NCI-H510A treated with DMSO at 0.1 percent for 48 hours (cell line): ENCODE data around the gene TMEM271.

Experiments
- DNase-seq: peaks from one replicate; lab custom pipeline; 2025; lab: John Stamatoyannopoulos, UW

Gene TMEM271

DNA sequence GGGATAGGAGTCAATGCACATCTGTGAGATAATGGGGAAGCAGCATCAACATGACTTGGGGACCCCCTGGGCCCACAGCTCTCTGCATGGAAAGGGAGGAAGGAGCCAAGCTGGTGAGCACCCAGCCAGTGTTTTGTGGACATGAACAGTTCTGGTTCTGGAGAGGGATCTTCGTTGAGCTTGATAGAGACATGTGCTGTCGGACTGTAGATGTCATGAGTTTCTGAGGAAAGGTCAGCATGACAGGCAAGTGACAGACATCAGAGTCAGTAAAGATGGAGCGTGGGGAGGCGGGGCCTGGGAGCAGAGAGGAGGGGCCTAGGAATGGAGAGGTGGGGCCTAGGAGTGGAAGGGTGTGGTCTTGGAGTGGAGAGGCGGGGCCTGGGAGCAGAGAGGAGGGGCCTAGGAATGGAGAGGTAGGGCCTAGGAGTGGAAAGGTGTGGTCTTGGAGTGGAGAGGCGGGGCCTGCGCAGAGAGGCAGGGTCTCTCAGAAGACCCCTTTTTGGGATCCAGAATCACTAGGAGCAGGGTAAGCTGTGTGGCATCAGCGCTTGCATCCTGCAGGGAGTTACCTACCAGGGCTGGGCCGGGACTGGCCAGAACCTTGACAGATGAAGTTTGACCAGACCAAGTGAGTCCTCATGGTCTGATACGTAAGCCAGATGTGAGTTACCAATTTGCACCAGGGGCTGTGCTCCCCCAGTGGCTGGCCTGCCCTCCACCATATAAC is 43.3 kb downstream of the TMEM271 start:
- DNase-seq = no peak

DNA sequence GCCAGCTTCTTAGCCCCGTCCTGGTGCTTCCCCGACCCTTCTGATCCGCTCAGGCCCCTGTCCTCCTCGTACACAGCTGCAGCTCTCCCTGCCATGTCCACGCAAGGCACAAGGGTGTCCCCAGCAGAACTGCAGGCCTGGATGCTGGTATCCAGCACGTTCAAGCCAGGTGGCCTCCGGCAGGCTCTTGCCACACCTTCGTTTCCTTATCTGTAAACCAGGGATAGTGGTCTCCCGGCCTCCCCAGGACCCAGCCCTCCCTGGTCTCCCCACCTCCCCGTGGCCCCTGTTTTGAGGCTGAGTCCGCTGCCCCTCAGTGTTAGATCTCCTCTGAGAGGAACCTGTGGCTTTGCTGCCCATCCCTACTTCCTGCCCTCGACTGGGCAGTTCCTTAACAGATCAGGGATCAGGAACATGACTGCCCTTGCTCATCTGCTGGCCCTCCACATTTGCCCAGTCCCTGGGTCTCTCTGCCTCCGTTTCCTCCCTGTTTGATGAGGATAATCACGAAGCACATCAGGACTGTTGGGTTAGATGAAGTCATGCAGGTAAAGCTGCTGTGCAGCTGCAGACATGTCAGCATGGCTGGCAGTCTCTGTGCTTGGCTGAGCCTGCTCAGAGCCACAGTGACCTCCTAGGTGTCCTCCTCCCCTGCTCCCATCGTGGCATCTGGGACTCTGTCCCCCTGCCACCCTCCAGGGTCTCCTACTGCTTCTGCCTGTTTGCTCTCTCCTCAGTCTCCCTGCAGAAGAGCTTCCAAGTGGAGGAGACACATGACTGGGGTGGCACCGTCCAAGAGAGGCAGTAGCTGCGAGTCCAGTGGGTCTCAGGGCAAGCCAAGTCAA is 44.2 kb downstream of the TMEM271 start:
- DNase-seq = no peak

- no peak for DNase-seq
Observed at GRCh38 chr4:531076-531475, 45.0 kb downstream of the TMEM271 start.

DNA sequence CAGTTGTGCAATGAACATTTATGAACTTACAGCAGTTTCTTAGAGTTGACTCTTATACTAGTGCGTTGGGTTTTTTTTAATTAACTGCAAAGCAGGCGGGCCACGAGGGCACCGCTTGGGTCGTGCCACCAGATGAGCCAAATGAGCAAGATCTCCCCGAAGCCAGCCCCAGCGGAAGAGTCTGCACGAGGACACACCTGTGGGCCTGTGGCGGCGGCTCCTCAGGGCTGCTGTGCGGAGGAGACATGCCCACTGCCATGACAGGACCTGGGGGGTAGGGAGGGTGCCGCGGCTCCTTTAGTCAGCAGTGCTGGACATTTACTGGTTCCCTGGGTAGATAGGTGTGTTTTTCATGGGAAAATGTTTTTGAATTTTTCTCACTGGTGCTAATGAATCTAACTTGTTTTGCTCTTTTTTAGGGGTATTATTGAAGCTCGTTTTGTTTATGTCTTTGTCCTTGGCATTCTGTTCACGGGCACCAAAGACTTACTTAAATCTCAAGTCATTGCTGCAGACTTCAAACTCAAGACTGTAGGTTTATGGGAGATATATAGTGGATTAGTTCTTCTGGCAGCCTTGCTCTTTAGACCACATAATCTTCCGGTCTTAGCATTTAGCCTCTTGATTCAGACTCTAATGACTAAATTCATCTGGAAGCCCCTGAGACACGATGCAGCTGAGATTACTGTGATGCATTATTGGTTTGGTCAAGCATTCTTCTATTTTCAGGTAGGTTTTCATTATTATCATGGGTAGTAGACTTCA is 45.9 kb downstream of the TMEM271 start:
- no peak for DNase-seq

- no peak for DNase-seq
Observed at GRCh38 chr4:529563-529962, 46.5 kb downstream of the TMEM271 start.

GRCh38 chr4:528835-529234 is 47.3 kb downstream of the TMEM271 start:
- DNase-seq = no peak

- DNase-seq = no peak
Observed at GRCh38 chr4:528296-528695, 47.8 kb downstream of the TMEM271 start.

DNA sequence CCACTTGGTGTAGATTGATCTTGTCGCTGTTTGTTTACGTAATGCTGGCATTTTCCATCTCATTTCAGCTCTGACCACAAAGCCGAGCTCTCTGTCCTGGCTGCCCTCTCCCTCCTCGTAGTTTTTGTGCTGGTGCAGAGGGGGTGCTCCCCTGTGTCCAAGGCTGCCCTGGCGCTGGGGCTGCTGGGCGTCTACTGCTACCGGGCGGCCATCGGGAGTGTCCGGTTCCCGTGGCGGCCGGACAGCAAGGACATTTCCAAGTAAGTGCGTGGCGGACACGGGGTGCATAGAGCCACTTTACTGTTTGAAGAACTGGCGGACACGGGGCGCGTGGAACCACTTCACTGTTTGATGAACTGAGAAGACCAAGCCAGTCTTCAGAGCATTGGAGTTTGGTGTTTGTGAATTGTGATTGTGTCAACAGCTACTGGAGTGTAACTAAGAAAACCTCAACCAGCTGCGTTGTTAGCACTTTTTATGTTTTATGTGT is 49.1 kb downstream of the TMEM271 start:
- DNase-seq = no peak

- no peak for DNase-seq
Observed at GRCh38 chr4:526189-526909, 49.7 kb downstream of the TMEM271 start.

DNA sequence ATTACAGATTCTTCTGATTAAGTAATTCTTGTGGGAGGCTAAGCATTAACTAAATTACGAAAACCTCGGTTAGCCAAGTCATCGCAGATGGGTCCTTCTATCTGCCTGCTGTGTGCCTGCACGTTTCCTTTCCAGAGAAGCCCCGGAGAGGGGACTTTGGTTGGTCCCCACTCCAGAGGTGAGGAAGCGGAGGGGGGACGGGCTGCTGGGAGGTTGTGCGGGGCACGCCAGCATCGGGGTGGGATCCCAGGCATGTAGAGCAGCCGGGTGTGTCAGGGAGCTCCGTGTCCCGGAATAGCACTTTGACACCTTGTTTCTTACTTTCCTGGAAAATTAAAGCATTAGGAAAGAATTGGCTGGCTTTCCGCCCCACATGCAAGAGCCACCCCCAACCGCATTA is 50.4 kb downstream of the TMEM271 start:
- DNase-seq = no peak

GRCh38 chr4:524196-524595 is 51.9 kb downstream of the TMEM271 start:
- no peak for DNase-seq
